GM19395 (cell line): ENCODE data around the gene MEI4.
"Not testable (repeated sequence)": the region's sequence is repeated elsewhere in the genome, so short reads cannot be mapped to it uniquely, and the experiment has no call there.

Source experiments
- ATAC-seq: cut with Tn5 transposase; IDR thresholded peaks from one replicate; pipeline ENCODE4 v1.9.1; 2021; ENCODE audit warnings: mild to moderate bottlenecking, moderate library complexity; ENCODE audit not compliant: unreplicated experiment

The MEI4 gene

GRCh38 chr6:77814119-77814518, 161.3 kb downstream of the MEI4 start:
- ATAC-seq: no peak

GRCh38 chr6:77815531-77815930, 162.7 kb downstream of the MEI4 start:
- ATAC-seq: no peak

GRCh38 chr6:77816766-77817270, 164.0 kb downstream of the MEI4 start:
- ATAC-seq: no peak

- no peak for ATAC-seq
These were observed 169.4 kb downstream of the MEI4 start for GRCh38 chr6:77822265-77822664.

- no peak for ATAC-seq
These were observed 172.4 kb downstream of the MEI4 start for GRCh38 chr6:77825204-77825603.

- no peak for ATAC-seq
These were observed 176.9 kb downstream of the MEI4 start for GRCh38 chr6:77829736-77830135.

GRCh38 chr6:77833749-77834148, 180.9 kb downstream of the MEI4 start:
- ATAC-seq: not testable (repeated sequence)

GRCh38 chr6:77834591-77834996, 181.8 kb downstream of the MEI4 start:
- no peak for ATAC-seq

- no peak for ATAC-seq
These were observed 184.4 kb downstream of the MEI4 start for GRCh38 chr6:77837034-77837784.

GRCh38 chr6:77839292-77839691, 186.5 kb downstream of the MEI4 start:
- no peak for ATAC-seq

GRCh38 chr6:77844822-77845221, 192.0 kb downstream of the MEI4 start:
- no peak for ATAC-seq

- ATAC-seq: no peak
These were observed 200.6 kb downstream of the MEI4 start for GRCh38 chr6:77853401-77853800.

GRCh38 chr6:77856391-77856790, 203.6 kb downstream of the MEI4 start:
- ATAC-seq: no peak

GRCh38 chr6:77857421-77857820, 204.6 kb downstream of the MEI4 start:
- no peak for ATAC-seq

- ATAC-seq: no peak
These were observed 223.5 kb downstream of the MEI4 start for GRCh38 chr6:77876300-77876699.

GRCh38 chr6:77879527-77879926, 226.7 kb downstream of the MEI4 start:
- ATAC-seq: no peak

- ATAC-seq: no peak
These were observed 227.7 kb downstream of the MEI4 start for GRCh38 chr6:77880501-77880900.

GRCh38 chr6:77883851-77884250, 231.0 kb downstream of the MEI4 start:
- no peak for ATAC-seq

- ATAC-seq: no peak
These were observed 240.6 kb downstream of the MEI4 start for GRCh38 chr6:77893391-77893790.

GRCh38 chr6:77906070-77906469, 253.2 kb downstream of the MEI4 start:
- no peak for ATAC-seq

GRCh38 chr6:77910826-77911225, 258.0 kb downstream of the MEI4 start:
- ATAC-seq: no peak

GRCh38 chr6:77926198-77926751, 273.4 kb downstream of the MEI4 start:
- ATAC-seq: no peak

- ATAC-seq: no peak
These were observed 277.5 kb downstream of the MEI4 start for GRCh38 chr6:77930382-77930781.
